Stimulated activated naive B cell treated with anti-CD40 and anti-IgM and Interleukin-4, amounts not matched to agents 10 μg/mL and 1 μg/mL and 100 μg/mL, for 72 hours (primary cell): ENCODE measurements around the gene CCDC15.
A peak's percentile ranks its signal among the peaks of the same experiment; 100 is the strongest.
"Not testable (repeated sequence)": the region's sequence is repeated elsewhere in the genome, so short reads cannot be mapped to it uniquely, and the experiment has no call there.

Source experiments
- ATAC-seq, 2 donors: fragments of 150-1000 bp; cut with Tn5 transposase; replicated peaks; 2 replicates each; pipeline ENCODE4 v1.10.0; 2021; ENCODE audit warnings: moderate library complexity in 1 of 2
- DNase-seq: peaks from one replicate; pipeline ENCODE4 v3.0.0; 2021
- H3K27ac Mint-ChIP-seq: one replicate; pipeline ENCODE4 v1.8.0; 2022; ENCODE audit warnings: mild to moderate bottlenecking, mixed read lengths
- H3K27me3 Mint-ChIP-seq, 2 donors: one replicate each; pipeline ENCODE4 v1.8.0; 2022; ENCODE audit warnings: mixed read lengths in 2 of 2
- H3K36me3 Mint-ChIP-seq, 2 donors: one replicate each; pipeline ENCODE4 v1.8.0; 2022; ENCODE audit warnings: mixed read lengths in 2 of 2, mild to moderate bottlenecking in 1 of 2
- H3K4me1 Mint-ChIP-seq, 2 donors: one replicate each; pipeline ENCODE4 v1.8.0; 2022; ENCODE audit warnings: mixed read lengths in 2 of 2, mild to moderate bottlenecking in 1 of 2
- H3K4me3 Mint-ChIP-seq, 2 donors: one replicate each; pipeline ENCODE4 v1.8.0; 2022; ENCODE audit warnings: mild to moderate bottlenecking in 2 of 2, mixed read lengths in 2 of 2, moderate library complexity in 1 of 2
- H3K9me3 Mint-ChIP-seq, 2 donors: one replicate each; pipeline ENCODE4 v1.8.0; 2022; ENCODE audit warnings: mixed read lengths in 2 of 2, mild to moderate bottlenecking in 1 of 2

Gene CCDC15

GRCh38 chr11:125001079-125001778 lies 47.2 kb downstream of the CCDC15 start:
- H3K4me3 Mint-ChIP-seq: no peak overlapping the region
- H3K27ac Mint-ChIP-seq: no peak overlapping the region
- DNase-seq (no peak), ATAC-seq (no peak)
- H3K36me3 Mint-ChIP-seq: peaks cover 19 to 30% of the 10 kb centered on the region in 2 donors
- H3K9me3 Mint-ChIP-seq: peaks cover 8 to 13% of the 10 kb centered on the region in 2 donors
- H3K27me3 Mint-ChIP-seq: no peaks in the 10 kb centered on the region
- no peaks in the 10 kb centered on the region for H3K4me1 Mint-ChIP-seq

- Mint-ChIP-seq H3K36me3 (peaks cover 24 to 31% of the 10 kb centered on the region in 2 donors), H3K4me1 (no peaks in the 10 kb centered on the region), H3K27me3 (no peaks in the 10 kb centered on the region), H3K4me3 (no peak overlapping the region), H3K9me3 (peaks cover 13 to 18% of the 10 kb centered on the region in 2 donors), H3K27ac (no peak overlapping the region)
- DNase-seq (no peak), ATAC-seq (no peak)
Observed at GRCh38 chr11:125001849-125002248, 47.8 kb downstream of the CCDC15 start.

- ATAC-seq: peak in 1 of 2 donors; percentile 39
- no peak for DNase-seq
Observed at GRCh38 chr11:125005491-125005890, 51.5 kb downstream of the CCDC15 start.

GRCh38 chr11:125016413-125016812 lies 62.4 kb downstream of the CCDC15 start:
- no peaks in the 10 kb centered on the region for H3K27me3 Mint-ChIP-seq
- peaks cover 2 to 6% of the 10 kb centered on the region in 2 donors for H3K36me3 Mint-ChIP-seq
- H3K27ac Mint-ChIP-seq: no peak overlapping the region
- ATAC-seq: no peak
- peaks cover 0 to 3% of the 10 kb centered on the region in 2 donors for H3K9me3 Mint-ChIP-seq
- H3K4me3 Mint-ChIP-seq: no peak overlapping the region
- no peak for DNase-seq
- no peaks in the 10 kb centered on the region for H3K4me1 Mint-ChIP-seq

More at GRCh38 chr11:125005491-125005890, 51.5 kb downstream of the CCDC15 start:
- Mint-ChIP-seq H3K27ac (no peak overlapping the region), H3K9me3 (peaks cover 13 to 25% of the 10 kb centered on the region in 2 donors), H3K27me3 (no peaks in the 10 kb centered on the region), H3K4me3 (no peak overlapping the region), H3K4me1 (peaks cover 0 to 3% of the 10 kb centered on the region in 2 donors), H3K36me3 (peaks cover 40 to 44% of the 10 kb centered on the region in 2 donors)

- H3K4me1 Mint-ChIP-seq: no peaks in the 10 kb centered on the region
- no peaks in the 10 kb centered on the region for H3K27me3 Mint-ChIP-seq
- DNase-seq (no peak), ATAC-seq (no peak)
- H3K9me3 Mint-ChIP-seq: no peaks in the 10 kb centered on the region
- no peak overlapping the region for H3K4me3 Mint-ChIP-seq
- no peaks in the 10 kb centered on the region for H3K36me3 Mint-ChIP-seq
- no peak overlapping the region for H3K27ac Mint-ChIP-seq
Observed at GRCh38 chr11:125020342-125020741, 66.3 kb downstream of the CCDC15 start.

GRCh38 chr11:125022551-125022950 lies 68.5 kb downstream of the CCDC15 start:
- ATAC-seq: no peak
- Mint-ChIP-seq H3K9me3 (no peaks in the 10 kb centered on the region), H3K27me3 (no peaks in the 10 kb centered on the region), H3K36me3 (peaks cover 0 to 2% of the 10 kb centered on the region in 2 donors), H3K4me1 (no peaks in the 10 kb centered on the region), H3K4me3 (no peak overlapping the region), H3K27ac (no peak overlapping the region)
- DNase-seq: no peak

- no peaks in the 10 kb centered on the region for H3K27me3 Mint-ChIP-seq
- peaks cover 4 to 21% of the 10 kb centered on the region in 2 donors for H3K36me3 Mint-ChIP-seq
- H3K9me3 Mint-ChIP-seq: peaks cover 7 to 8% of the 10 kb centered on the region in 2 donors
- no peak overlapping the region for H3K4me3 Mint-ChIP-seq
- ATAC-seq: no peak
- no peak for DNase-seq
- H3K4me1 Mint-ChIP-seq: no peaks in the 10 kb centered on the region
- no peak overlapping the region for H3K27ac Mint-ChIP-seq
Observed at GRCh38 chr11:125025968-125026367, 72.0 kb downstream of the CCDC15 start.

- not testable (repeated sequence) for H3K4me1 Mint-ChIP-seq, H3K4me3 Mint-ChIP-seq, H3K27me3 Mint-ChIP-seq, ATAC-seq, DNase-seq, H3K27ac Mint-ChIP-seq
- Mint-ChIP-seq H3K9me3 (peaks cover 22 to 24% of the 10 kb centered on the region in 2 donors), H3K36me3 (peaks cover 16 to 37% of the 10 kb centered on the region in 2 donors)
Observed at GRCh38 chr11:125029431-125029830, 75.4 kb downstream of the CCDC15 start.

GRCh38 chr11:125036933-125037332 lies 82.9 kb downstream of the CCDC15 start:
- peaks cover 21 to 30% of the 10 kb centered on the region in 2 donors for H3K36me3 Mint-ChIP-seq
- no peak overlapping the region for H3K4me3 Mint-ChIP-seq
- ATAC-seq (peak; percentile 63 to 85), DNase-seq (no peak)
- no peak overlapping the region for H3K27ac Mint-ChIP-seq
- no peaks in the 10 kb centered on the region for H3K4me1 Mint-ChIP-seq
- no peaks in the 10 kb centered on the region for H3K27me3 Mint-ChIP-seq
- H3K9me3 Mint-ChIP-seq: peaks cover 21% of the 10 kb centered on the region in 2 donors

GRCh38 chr11:125049164-125049792 lies 95.3 kb downstream of the CCDC15 start:
- DNase-seq (no peak), ATAC-seq (no peak)
- H3K36me3 Mint-ChIP-seq: no peaks in the 10 kb centered on the region
- H3K27me3 Mint-ChIP-seq: no peaks in the 10 kb centered on the region
- H3K4me1 Mint-ChIP-seq: no peaks in the 10 kb centered on the region
- H3K27ac Mint-ChIP-seq: no peak overlapping the region
- peaks cover 0 to 3% of the 10 kb centered on the region in 2 donors for H3K9me3 Mint-ChIP-seq
- H3K4me3 Mint-ChIP-seq: no peak overlapping the region

- DNase-seq (no peak), ATAC-seq (no peak)
- no peaks in the 10 kb centered on the region for H3K4me1 Mint-ChIP-seq
- no peaks in the 10 kb centered on the region for H3K9me3 Mint-ChIP-seq
- H3K27ac Mint-ChIP-seq: no peak overlapping the region
- H3K4me3 Mint-ChIP-seq: no peak overlapping the region
- H3K27me3 Mint-ChIP-seq: no peaks in the 10 kb centered on the region
- no peaks in the 10 kb centered on the region for H3K36me3 Mint-ChIP-seq
Observed at GRCh38 chr11:125052047-125052446, 98.0 kb downstream of the CCDC15 start.

GRCh38 chr11:125053167-125053566 lies 99.2 kb downstream of the CCDC15 start:
- Mint-ChIP-seq H3K27me3 (no peaks in the 10 kb centered on the region), H3K36me3 (no peaks in the 10 kb centered on the region), H3K9me3 (no peaks in the 10 kb centered on the region), H3K27ac (no peak overlapping the region), H3K4me1 (no peaks in the 10 kb centered on the region), H3K4me3 (no peak overlapping the region)
- ATAC-seq (no peak), DNase-seq (no peak)

- Mint-ChIP-seq H3K27ac (no peak overlapping the region), H3K9me3 (no peaks in the 10 kb centered on the region), H3K36me3 (no peaks in the 10 kb centered on the region), H3K4me3 (no peak overlapping the region), H3K27me3 (no peaks in the 10 kb centered on the region), H3K4me1 (no peaks in the 10 kb centered on the region)
- ATAC-seq: no peak
- DNase-seq: no peak
Observed at GRCh38 chr11:125055107-125055715, 101.2 kb downstream of the CCDC15 start.

GRCh38 chr11:125056111-125056510 lies 102.1 kb downstream of the CCDC15 start:
- H3K4me3 Mint-ChIP-seq: not testable (repeated sequence)

More at GRCh38 chr11:125056111-125056510, 102.1 kb downstream of the CCDC15 start:
- H3K9me3 Mint-ChIP-seq, DNase-seq, H3K36me3 Mint-ChIP-seq, H3K4me1 Mint-ChIP-seq, H3K27me3 Mint-ChIP-seq, H3K27ac Mint-ChIP-seq, ATAC-seq: not testable (repeated sequence)
